Esophagus squamous epithelium (tissue), 5 donors: Measurements from ENCODE around the gene GYS2. TPM values are rescaled to one million over a fixed set of nuclear protein-coding genes. Genes with fewer than 3 reads are reported as not detected.

Experiments
- DNase-seq: peaks from one replicate; lab custom pipeline; 2025; lab: John Stamatoyannopoulos, UW
- H3K27ac ChIP-seq, 4 donors: fragments of 200-600 bp; sonication (generic); one replicate each; pipeline ENCODE4 v1.5.1; 2016 to 2019; ENCODE audit warnings: mild to moderate bottlenecking in 1 of 4
- H3K27me3 ChIP-seq, 4 donors: fragments of 200-600 bp; sonication (generic); 1 replicate in 3 of 4; 2 replicates in 1 of 4; pipeline versions ENCODE4 v1.5.1 to v1.6.0; 2017 to 2021; ENCODE audit warnings: antibody characterized with exemption in 1 of 4
- H3K36me3 ChIP-seq, 3 donors: fragments of 200-600 bp; sonication (generic); one replicate each; pipeline ENCODE4 v1.5.1; 2016 to 2019
- H3K4me1 ChIP-seq, 3 donors: fragments of 200-600 bp; sonication (generic); one replicate each; pipeline ENCODE4 v1.5.1; 2017 to 2019
- H3K4me3 ChIP-seq, 4 donors: fragments of 200-600 bp; sonication (generic); 1 replicate in 3 of 4; 2 replicates in 1 of 4; pipeline ENCODE4 v1.5.1; 2016 to 2019; ENCODE audit warnings: mild to moderate bottlenecking in 2 of 4, moderate library complexity in 1 of 4
- H3K9me3 ChIP-seq, 3 donors: fragments of 200-600 bp; sonication (generic); one replicate each; pipeline ENCODE4 v1.5.1; 2016 to 2019
- CTCF ChIP-seq, 6 experiments: fragments of 450-650 bp in 4 of 6; fragments of 200-600 bp in 2 of 6; sonication (generic) in 2 of 6; IDR thresholded peaks; one replicate each; pipeline ENCODE4 v1.5.1; 2016 to 2019; ENCODE audit warnings: antibody characterized with exemption in 6 of 6, mild to moderate bottlenecking in 4 of 6, moderate library complexity in 4 of 6
- POLR2A ChIP-seq, 4 donors: fragments of 450-650 bp; IDR thresholded peaks; one replicate each; pipeline ENCODE4 v1.6.1; 2017; ENCODE audit warnings: antibody characterized with exemption in 4 of 4, mild to moderate bottlenecking in 4 of 4, moderate library complexity in 3 of 4
- WGBS, 2 donors: methylation state at CpG; one replicate each; pipeline ENCODE4 v1.1.5; 2018; 5-methylcytosine and 5-hydroxymethylcytosine counted together
- intact Hi-C: fragments of 100-400 bp; cut with DNase I; formaldehyde crosslinking; loops from one replicate; pipeline ENCODE4 v1.15.0; 2022
- total RNA-seq, 4 donors: library from RNA; depleted of rRNA; stranded (reverse); fragments of >200 nt; gene quantifications; one replicate each; pipeline ENCODE4 v1.1.0, GENCODE V29; 2016
- donor health status: DM: yes; HTN: yes; CAD: no.

GYS2 gene
- total RNA-seq, 4 donors from 2014 or later = 0.29 to 12.9 (median 3.2) TPM

DNA sequence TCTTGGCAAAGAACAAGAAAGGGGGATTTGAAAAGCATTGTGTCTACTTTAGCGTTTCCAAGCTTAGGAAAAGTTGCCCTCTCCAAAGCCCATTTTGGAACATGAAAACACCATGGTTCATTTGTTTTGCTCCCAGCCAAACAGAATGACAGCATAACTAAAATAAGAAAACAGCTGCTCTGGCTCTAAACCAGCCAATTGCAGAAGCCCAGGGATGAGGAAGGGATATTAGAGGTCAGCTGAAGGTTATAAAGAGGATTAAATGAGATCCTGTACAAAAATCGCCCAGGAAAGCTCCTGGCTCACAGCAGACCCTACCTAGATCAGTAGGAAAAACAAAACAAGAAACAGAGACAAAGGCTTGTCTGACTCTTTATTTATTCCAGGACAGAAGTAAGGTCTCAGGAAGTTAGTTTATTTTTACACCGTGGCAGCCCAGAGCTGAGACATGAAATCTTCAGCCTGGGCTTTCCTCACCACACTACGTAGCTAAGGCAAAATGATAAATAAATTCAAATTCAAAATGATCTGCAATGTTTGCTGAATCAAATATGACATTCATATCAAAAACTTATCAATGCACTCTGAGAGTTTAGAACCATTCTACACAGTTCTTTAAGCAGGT is 52.7 kb downstream of the GYS2 start:
- TF ChIP-seq POLR2A (IDR thresholded peaks at IDR 0.05) = no peak
- TF ChIP-seq CTCF (IDR thresholded peaks at IDR 0.05) = no peak
- Histone ChIP-seq H3K27ac (peak overlapping the region in 1 of 4 donors; percentile 27), H3K4me1 (peaks cover 0 to 6% (median 0%) of the 10 kb centered on the region in 3 donors), H3K27me3 (no peaks in the 10 kb centered on the region), H3K9me3 (no peaks in the 10 kb centered on the region), H3K36me3 (no peaks in the 10 kb centered on the region), H3K4me3 (no peak overlapping the region)
- no peak for DNase-seq
- intact Hi-C loops = no loop called here
- 24 to 30% methylated on average over 4 of the region's 4 CpGs for WGBS, 2 donors

- Histone ChIP-seq H3K27me3 (no peaks in the 10 kb centered on the region), H3K9me3 (no peaks in the 10 kb centered on the region), H3K4me1 (peaks cover 0 to 6% (median 0%) of the 10 kb centered on the region in 3 donors), H3K36me3 (no peaks in the 10 kb centered on the region), H3K27ac (no peak overlapping the region), H3K4me3 (no peak overlapping the region)
- TF ChIP-seq CTCF (IDR thresholded peaks at IDR 0.05) = no peak
- TF ChIP-seq POLR2A (IDR thresholded peaks at IDR 0.05) = no peak
- intact Hi-C loops = no loop called here
- WGBS, 2 donors = 60 to 67% methylated on average over 1 of the region's 1 CpG
- DNase-seq = no peak
Observed at GRCh38 chr12:21547437-21547836, 57.2 kb downstream of the GYS2 start.

DNA sequence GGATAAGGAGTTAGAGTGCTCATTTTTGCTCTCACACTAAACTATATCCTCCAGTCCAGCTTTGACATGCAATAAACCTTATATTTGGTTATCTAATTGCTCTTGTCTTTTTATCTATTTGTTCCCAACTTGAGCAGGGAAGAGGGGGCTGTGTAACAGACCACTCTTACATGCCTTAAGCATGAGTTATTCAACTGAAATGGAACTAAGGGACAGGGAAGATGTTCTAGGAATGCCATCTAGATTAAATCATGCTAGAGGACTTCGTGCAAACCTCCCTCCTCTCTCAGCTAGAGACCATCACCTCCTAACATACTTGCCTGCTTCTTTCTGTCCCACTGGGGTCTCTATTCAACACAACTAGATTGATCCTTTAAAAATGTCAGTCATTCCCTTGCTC is 57.9 kb downstream of the GYS2 start:
- peaks cover 0 to 2% (median 0%) of the 10 kb centered on the region in 3 donors for H3K4me1 ChIP-seq
- no peaks in the 10 kb centered on the region for H3K9me3 ChIP-seq
- no peaks in the 10 kb centered on the region for H3K36me3 ChIP-seq
- H3K27ac ChIP-seq = no peak overlapping the region
- TF ChIP-seq POLR2A (IDR thresholded peaks at IDR 0.05) (no peak), CTCF (IDR thresholded peaks at IDR 0.05) (no peak)
- 13 to 18% methylated on average over 1 of the region's 1 CpG for WGBS, 2 donors
- H3K27me3 ChIP-seq = no peaks in the 10 kb centered on the region
- intact Hi-C loops = no loop called here
- no peak overlapping the region for H3K4me3 ChIP-seq
- no peak for DNase-seq

DNA sequence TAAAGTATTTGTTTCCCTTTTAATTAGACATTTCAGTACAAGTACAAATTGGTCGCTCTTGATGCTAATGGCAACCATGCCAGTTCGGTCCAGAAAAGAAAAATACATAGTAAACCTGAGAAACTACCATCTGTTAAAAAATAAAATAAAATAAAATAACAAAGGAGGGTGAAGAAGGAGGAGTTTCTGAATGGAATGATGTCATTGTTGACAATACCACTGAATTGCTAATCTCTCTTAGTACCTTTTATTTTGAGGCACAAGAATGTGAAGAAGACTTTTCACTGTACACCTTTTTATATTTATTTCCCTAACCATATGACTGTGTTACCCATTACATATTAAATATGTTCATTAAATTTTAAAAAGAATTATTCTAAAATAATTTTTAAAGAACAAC is 59.1 kb downstream of the GYS2 start:
- H3K9me3 ChIP-seq = no peaks in the 10 kb centered on the region
- H3K36me3 ChIP-seq = no peaks in the 10 kb centered on the region
- 76 to 79% methylated on average over 2 of the region's 2 CpGs for WGBS, 2 donors
- intact Hi-C loops = no loop called here
- TF ChIP-seq POLR2A (IDR thresholded peaks at IDR 0.05) (no peak), CTCF (IDR thresholded peaks at IDR 0.05) (no peak)
- no peak overlapping the region for H3K4me3 ChIP-seq
- H3K27me3 ChIP-seq = no peaks in the 10 kb centered on the region
- no peak for DNase-seq
- no peak overlapping the region for H3K27ac ChIP-seq
- no peaks in the 10 kb centered on the region for H3K4me1 ChIP-seq

GRCh38 chr12:21543151-21543550 is 61.5 kb downstream of the GYS2 start:
- H3K9me3 ChIP-seq = no peaks in the 10 kb centered on the region
- no peak for DNase-seq
- no peaks in the 10 kb centered on the region for H3K36me3 ChIP-seq
- intact Hi-C loops = no loop called here
- no peak overlapping the region for H3K4me3 ChIP-seq
- no peaks in the 10 kb centered on the region for H3K4me1 ChIP-seq
- H3K27ac ChIP-seq = no peak overlapping the region
- TF ChIP-seq POLR2A (IDR thresholded peaks at IDR 0.05) = no peak
- no peak for TF ChIP-seq CTCF (IDR thresholded peaks at IDR 0.05)
- H3K27me3 ChIP-seq = no peaks in the 10 kb centered on the region
